GM18502 (cell line): Measurements from ENCODE around the gene SAMD14.
"Not testable (repeated sequence)": the region's sequence is repeated elsewhere in the genome, so short reads cannot be mapped to it uniquely, and the experiment has no call there.

ENCODE experiments used
- ATAC-seq: cut with Tn5 transposase; IDR thresholded peaks from one replicate; pipeline ENCODE4 v1.9.1; 2021; ENCODE audit warnings: mild to moderate bottlenecking; ENCODE audit not compliant: unreplicated experiment, poor library complexity

The SAMD14 gene

GRCh38 chr17:50062293-50063243 lies 67.4 kb downstream of the SAMD14 start:
- no peak for ATAC-seq

DNA sequence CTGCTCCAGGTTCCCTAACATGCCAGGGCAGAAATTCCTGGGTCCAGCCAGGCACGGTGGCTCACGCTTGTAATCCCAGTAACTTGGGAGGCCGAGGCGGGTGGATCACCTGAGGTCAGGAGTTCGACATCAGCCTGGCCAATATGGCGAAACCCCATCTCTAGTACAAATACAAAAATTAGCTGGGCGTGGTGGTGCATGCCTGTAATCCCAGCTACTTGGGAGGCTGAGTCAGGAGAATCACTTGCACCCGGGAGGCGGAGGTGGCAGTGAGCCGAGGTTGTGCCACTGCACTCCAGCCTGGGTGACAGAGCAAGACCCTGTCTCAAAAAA lies 68.3 kb downstream of the SAMD14 start:
- not testable (repeated sequence) for ATAC-seq

DNA sequence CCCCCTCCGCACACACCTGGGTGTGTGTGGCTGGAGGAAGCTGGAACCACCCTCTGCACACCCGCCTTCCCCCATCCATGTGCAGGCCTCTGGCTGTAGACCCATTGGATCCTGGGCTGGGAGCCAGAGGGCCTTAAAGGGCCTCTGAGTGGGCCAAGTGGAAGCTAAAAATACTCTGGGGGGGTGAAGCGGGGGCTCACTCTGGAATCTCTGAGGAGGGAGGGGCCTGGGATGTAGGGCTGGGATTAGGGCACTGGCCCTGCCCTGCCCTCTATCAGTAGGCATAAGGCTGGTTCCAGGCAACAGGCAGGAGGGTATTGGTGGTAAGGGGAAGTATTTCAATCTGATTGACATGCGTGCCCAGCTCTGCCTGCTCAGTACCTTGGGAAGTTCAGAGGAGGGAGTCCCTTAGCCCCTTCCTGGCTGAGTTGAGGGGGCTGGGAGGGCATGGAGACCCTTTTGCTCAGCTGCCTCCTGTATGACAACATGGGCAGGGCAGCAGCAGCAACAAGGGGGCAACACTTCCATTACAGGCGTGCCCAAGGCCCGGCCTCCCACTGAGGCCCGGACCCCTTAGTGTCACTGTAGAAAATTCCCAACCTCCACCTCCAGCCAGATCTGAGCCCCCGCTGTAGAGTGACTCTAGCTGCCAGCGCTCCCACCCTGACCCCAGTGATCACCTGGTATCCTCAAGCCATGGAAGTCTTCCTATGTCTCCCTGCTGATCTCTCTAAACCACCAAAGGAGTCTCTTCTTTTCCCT lies 68.8 kb downstream of the SAMD14 start:
- no peak for ATAC-seq
